CD8-positive, alpha-beta memory T cell (primary cell): ENCODE data around the gene CALML6. TPM values are rescaled to one million over a fixed set of nuclear protein-coding genes. Genes with fewer than 3 reads are reported as not detected.

Experiments
- CTCF ChIA-PET: fragments of 350-600 bp; sonication (Branson Sonifier 250); formaldehyde crosslinking; loops from one replicate; lab custom pipeline; 2021; ENCODE audit warnings: antibody characterized with exemption; lab: Charles Lee
- POLR2A ChIA-PET: fragments of 350-600 bp; sonication (Branson Sonifier 250); formaldehyde crosslinking; loops from one replicate; lab custom pipeline; 2021; ENCODE audit warnings: antibody characterized with exemption; lab: Charles Lee
- DNase-seq, 5 donors: peaks; one replicate each; pipeline versions ENCODE4 v3.0.0 to v3.0.0-alpha.2; 2020 to 2022; ENCODE audit warnings: mixed read lengths in 1 of 5
- H3K27ac ChIP-seq: one replicate; pipeline ENCODE4 v1.7.0; 2013; ENCODE audit warnings: low read depth, mild to moderate bottlenecking, low read length, moderate library complexity
- H3K27me3 ChIP-seq: 2 replicates; pipeline ENCODE4 v1.7.0; 2013; ENCODE audit warnings: low read length, mild to moderate bottlenecking; ENCODE audit not compliant: insufficient read depth, poor library complexity, severe bottlenecking
- H3K36me3 ChIP-seq: 2 replicates; pipeline ENCODE4 v1.7.0; 2013; ENCODE audit warnings: mild to moderate bottlenecking, low read length, moderate library complexity; ENCODE audit not compliant: insufficient read depth
- H3K4me1 ChIP-seq: 2 replicates; pipeline ENCODE4 v1.7.0; 2013; ENCODE audit warnings: mild to moderate bottlenecking, low read length, moderate library complexity; ENCODE audit not compliant: insufficient read depth
- H3K4me3 ChIP-seq: 2 replicates; pipeline ENCODE4 v1.7.0; 2013; ENCODE audit warnings: mild to moderate bottlenecking, low read length
- H3K9me3 ChIP-seq: 2 replicates; pipeline ENCODE4 v1.7.0; 2013; ENCODE audit warnings: mild to moderate bottlenecking, low read length
- H3K27ac Mint-ChIP-seq, 8 donors: one replicate each; pipeline ENCODE4 v1.8.0; 2020 to 2021; ENCODE audit warnings: mixed read lengths in 8 of 8, mild to moderate bottlenecking in 6 of 8, inconsistent platforms in 3 of 8, moderate library complexity in 3 of 8
- H3K27me3 Mint-ChIP-seq, 2 donors: one replicate each; pipeline ENCODE4 v1.8.0; 2020 to 2021; ENCODE audit warnings: mixed read lengths in 2 of 2, mild to moderate bottlenecking in 1 of 2, moderate library complexity in 1 of 2
- H3K36me3 Mint-ChIP-seq, 3 donors: one replicate each; pipeline ENCODE4 v1.8.0; 2020 to 2021; ENCODE audit warnings: mixed read lengths in 3 of 3, inconsistent platforms in 1 of 3, mild to moderate bottlenecking in 1 of 3
- H3K4me1 Mint-ChIP-seq, 3 donors: one replicate each; pipeline ENCODE4 v1.8.0; 2020 to 2021; ENCODE audit warnings: mixed read lengths in 3 of 3, inconsistent platforms in 1 of 3, mild to moderate bottlenecking in 1 of 3
- H3K4me3 Mint-ChIP-seq, 7 donors: one replicate each; pipeline ENCODE4 v1.8.0; 2020 to 2021; ENCODE audit warnings: mixed read lengths in 7 of 7, mild to moderate bottlenecking in 6 of 7, moderate library complexity in 4 of 7, inconsistent platforms in 2 of 7
- H3K9me3 Mint-ChIP-seq, 5 donors: one replicate each; pipeline ENCODE4 v1.8.0; 2020 to 2022; ENCODE audit warnings: mixed read lengths in 5 of 5, mild to moderate bottlenecking in 3 of 5, moderate library complexity in 2 of 5, inconsistent platforms in 1 of 5
- polyA plus RNA-seq: library from polyadenylated mRNA; unstranded; fragments of 300-500 nt; fragmentation: Illumina TruSeq; gene quantifications from one replicate; pipeline ENCODE4 v1.2.3, GENCODE V29; 2021
- total RNA-seq, 2 experiments: library from RNA; stranded (reverse); gene quantifications; one replicate each; pipeline ENCODE4 v1.2.3, GENCODE V29; 2021

Gene CALML6
- total and polyA plus RNA-seq, 3 experiments from 2014 or later: 0.46 to 0.78 TPM; not detected in 1

DNA sequence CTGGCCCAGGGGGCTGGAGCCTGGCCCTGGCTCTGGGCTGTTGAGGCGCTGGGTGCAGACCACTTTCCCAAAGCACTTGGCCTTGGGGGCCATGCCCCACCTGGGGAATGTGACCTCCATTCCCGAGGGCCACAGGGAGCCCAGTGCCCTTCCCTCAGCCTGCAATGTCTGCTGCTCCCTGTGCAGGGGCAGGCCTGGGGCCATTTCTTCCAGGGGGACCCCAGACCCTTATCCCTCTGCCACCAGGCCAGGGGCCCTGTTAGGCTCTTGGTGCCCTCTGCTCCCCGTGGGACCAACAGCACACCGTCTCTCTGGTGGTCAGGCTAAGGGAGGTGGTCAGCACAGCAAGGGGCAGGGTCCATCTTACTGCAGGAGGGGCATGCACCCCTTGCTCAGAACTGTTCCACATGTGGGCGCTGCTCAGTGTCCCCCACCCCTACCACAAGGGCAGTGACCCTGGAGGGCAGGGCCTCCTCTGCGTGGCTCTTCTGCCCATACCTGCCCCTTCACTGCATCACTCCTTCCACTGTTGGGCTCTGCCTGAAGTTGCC lies 5.1 kb downstream of the CALML6 start:
- POLR2A ChIA-PET: interaction anchor here (0.6 kb wide), 1 partner anchor 38 kb away, joined by 6 read pairs; no protein-coding TSS in a partner anchor
- DNase-seq: no peak
- CTCF ChIA-PET: interaction anchor here (1.0 to 1.3 kb wide), 2 partner anchors 11 to 125 kb away, joined by 3 to 4 read pairs; no protein-coding TSS in a partner anchor
- Mint-ChIP-seq H3K27ac (peak overlapping the region in 4 of 8 donors; percentile 35 to 69 (median 55)), H3K36me3 (no peaks in the 10 kb centered on the region), H3K9me3 (no peaks in the 10 kb centered on the region), H3K27me3 (no peaks in the 10 kb centered on the region), H3K4me1 (peaks cover 0 to 8% (median 3%) of the 10 kb centered on the region in 3 donors), H3K4me3 (peak overlapping the region in 2 of 7 donors; percentile 20 to 32)
- H3K27me3 ChIP-seq: no peaks in the 10 kb centered on the region
- H3K4me1 ChIP-seq: peaks cover 18% of the 10 kb centered on the region
- no peak overlapping the region for H3K27ac ChIP-seq
- no peak overlapping the region for H3K4me3 ChIP-seq
- no peaks in the 10 kb centered on the region for H3K9me3 ChIP-seq
- H3K36me3 ChIP-seq: no peaks in the 10 kb centered on the region

DNA sequence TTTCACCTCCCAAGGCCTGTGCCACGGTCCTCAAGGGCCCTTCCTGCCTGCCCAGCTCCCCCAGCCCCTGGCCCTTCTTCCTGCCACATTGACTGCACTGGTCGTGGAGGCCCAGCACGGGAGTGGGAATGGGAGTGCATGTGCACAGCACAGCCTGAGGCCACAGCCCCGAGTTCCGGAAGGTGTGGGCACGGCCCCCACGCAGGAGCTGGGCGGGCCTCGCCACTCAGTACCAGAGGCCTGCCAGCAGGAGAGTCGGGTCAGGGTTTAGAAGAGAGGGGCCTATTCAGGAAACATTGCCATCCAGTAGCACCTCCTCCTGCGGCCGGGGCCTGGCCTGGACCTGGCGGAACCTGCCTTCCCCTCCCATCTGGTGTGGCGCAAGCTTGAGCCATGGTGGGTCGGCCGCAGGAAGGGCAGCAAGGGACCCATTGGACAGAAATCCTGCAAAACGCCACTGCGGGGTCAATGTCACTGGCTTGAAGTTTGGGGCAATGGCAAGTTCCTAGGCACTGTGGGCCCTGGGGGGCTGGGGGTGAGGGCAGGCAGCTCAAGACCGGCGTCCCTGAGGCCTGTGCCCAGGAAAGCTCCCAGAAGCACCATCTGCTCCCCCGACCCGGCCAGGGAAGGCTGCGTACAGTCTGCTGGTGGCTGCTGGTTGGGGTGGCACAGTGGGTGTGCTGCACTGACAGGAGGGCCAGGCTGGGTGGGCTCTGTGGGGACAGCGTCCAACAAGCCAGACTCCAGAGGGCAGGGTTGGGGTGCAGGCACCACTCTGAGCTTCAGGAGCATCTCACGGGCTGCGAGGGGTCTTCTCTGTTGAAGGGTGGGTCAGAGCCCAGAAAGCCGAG lies 5.8 kb downstream of the CALML6 start:
- peak overlapping the region in 1 of 7 donors; percentile 20 for H3K4me3 Mint-ChIP-seq
- ChIA-PET CTCF (interaction anchor here (0.8 to 1.0 kb wide), 2 partner anchors 12 to 124 kb away, joined by 3 to 4 read pairs; no protein-coding TSS in a partner anchor), POLR2A (interaction anchor here (0.6 kb wide), 1 partner anchor 38 kb away, joined by 6 read pairs; no protein-coding TSS in a partner anchor)
- H3K9me3 Mint-ChIP-seq: no peaks in the 10 kb centered on the region
- H3K36me3 Mint-ChIP-seq: no peaks in the 10 kb centered on the region
- Histone ChIP-seq H3K27me3 (no peaks in the 10 kb centered on the region), H3K4me1 (peaks cover 18% of the 10 kb centered on the region), H3K27ac (no peak overlapping the region), H3K36me3 (no peaks in the 10 kb centered on the region), H3K4me3 (no peak overlapping the region), H3K9me3 (no peaks in the 10 kb centered on the region)
- H3K4me1 Mint-ChIP-seq: peaks cover 0 to 8% (median 3%) of the 10 kb centered on the region in 3 donors
- peak overlapping the region in 1 of 8 donors; percentile 69 for H3K27ac Mint-ChIP-seq
- no peak for DNase-seq
- H3K27me3 Mint-ChIP-seq: no peaks in the 10 kb centered on the region

DNA sequence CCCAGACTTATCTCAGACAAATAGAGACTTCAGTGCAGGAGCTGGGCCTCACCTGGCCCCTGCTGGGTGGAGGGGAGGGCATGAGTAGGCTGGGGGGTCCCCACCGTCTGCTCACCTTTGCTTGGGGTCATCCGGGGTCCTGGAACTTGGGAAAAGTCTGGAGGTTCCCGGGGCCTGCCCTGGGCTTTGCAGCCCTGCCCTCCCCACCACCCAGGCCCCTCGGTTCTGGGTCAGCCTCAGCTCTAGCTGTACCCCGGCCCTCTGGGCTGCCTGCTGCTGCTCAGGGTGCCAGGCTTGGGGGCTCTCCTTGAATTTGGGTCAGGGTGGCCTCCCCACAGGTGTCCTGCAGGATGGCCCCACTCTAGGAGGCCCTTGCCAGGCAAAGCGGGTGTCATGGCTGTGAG lies 6.4 kb downstream of the CALML6 start:
- no peaks in the 10 kb centered on the region for H3K9me3 Mint-ChIP-seq
- no peak overlapping the region for H3K27ac ChIP-seq
- no peaks in the 10 kb centered on the region for H3K9me3 ChIP-seq
- peaks cover 0 to 8% (median 3%) of the 10 kb centered on the region in 3 donors for H3K4me1 Mint-ChIP-seq
- H3K4me3 Mint-ChIP-seq: no peak overlapping the region
- H3K27me3 ChIP-seq: no peaks in the 10 kb centered on the region
- peaks cover 18% of the 10 kb centered on the region for H3K4me1 ChIP-seq
- no peak for DNase-seq
- H3K36me3 Mint-ChIP-seq: no peaks in the 10 kb centered on the region
- H3K4me3 ChIP-seq: no peak overlapping the region
- POLR2A ChIA-PET: no interaction called here
- no peaks in the 10 kb centered on the region for H3K27me3 Mint-ChIP-seq
- no peak overlapping the region for H3K27ac Mint-ChIP-seq
- H3K36me3 ChIP-seq: no peaks in the 10 kb centered on the region
- CTCF ChIA-PET: interaction anchor here (0.8 to 1.0 kb wide), 2 partner anchors 12 to 123 kb away, joined by 3 to 4 read pairs; no protein-coding TSS in a partner anchor

DNA sequence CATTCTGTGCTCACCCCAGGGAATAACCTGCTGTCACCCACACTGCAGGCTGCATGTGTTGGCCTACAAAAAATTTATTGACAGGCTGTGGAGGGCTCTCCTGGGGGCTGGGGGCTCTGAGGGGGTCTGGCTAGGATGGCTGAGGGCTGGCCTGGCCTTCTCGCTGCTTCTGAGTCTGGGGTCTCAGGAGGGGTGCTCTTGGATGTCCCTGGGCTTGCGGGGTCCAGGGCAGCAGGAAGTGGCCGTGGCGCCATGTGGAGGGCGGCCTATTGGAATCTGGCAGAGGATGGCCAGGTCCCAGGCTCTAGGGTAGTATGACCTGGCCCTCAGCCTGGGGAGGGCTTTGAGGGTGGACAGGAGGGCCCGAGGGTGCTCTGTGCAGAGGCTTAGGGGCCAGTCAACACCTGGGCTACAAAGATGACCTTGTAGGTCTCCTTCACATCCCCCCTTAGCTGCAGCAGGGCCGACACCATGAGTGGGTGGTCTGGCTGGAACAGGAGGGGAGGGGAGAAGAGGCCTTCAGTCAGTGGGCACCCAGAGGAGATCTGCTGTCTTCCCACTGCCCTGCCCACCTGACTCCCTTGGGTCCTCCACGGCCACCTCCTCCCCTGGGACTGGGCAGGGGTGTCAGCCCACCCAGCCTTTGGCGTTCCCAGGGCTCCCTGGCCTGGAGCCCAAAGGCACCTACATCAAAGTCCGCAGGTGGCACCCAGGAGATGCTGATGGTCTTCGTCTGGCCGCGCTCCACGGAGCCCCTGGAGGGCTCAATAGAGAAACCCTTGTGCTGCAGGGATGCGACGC lies 7.0 kb downstream of the CALML6 start:
- Mint-ChIP-seq H3K4me3 (no peak overlapping the region), H3K36me3 (no peaks in the 10 kb centered on the region), H3K4me1 (peaks cover 0 to 8% (median 3%) of the 10 kb centered on the region in 3 donors), H3K9me3 (no peaks in the 10 kb centered on the region), H3K27ac (peak overlapping the region in 3 of 8 donors; percentile 42 to 63 (median 58)), H3K27me3 (no peaks in the 10 kb centered on the region)
- ChIA-PET CTCF (no interaction called here), POLR2A (no interaction called here)
- no peaks in the 10 kb centered on the region for H3K27me3 ChIP-seq
- peaks cover 18% of the 10 kb centered on the region for H3K4me1 ChIP-seq
- DNase-seq: no peak
- H3K36me3 ChIP-seq: no peaks in the 10 kb centered on the region
- no peaks in the 10 kb centered on the region for H3K9me3 ChIP-seq
- no peak overlapping the region for H3K27ac ChIP-seq
- no peak overlapping the region for H3K4me3 ChIP-seq

DNA sequence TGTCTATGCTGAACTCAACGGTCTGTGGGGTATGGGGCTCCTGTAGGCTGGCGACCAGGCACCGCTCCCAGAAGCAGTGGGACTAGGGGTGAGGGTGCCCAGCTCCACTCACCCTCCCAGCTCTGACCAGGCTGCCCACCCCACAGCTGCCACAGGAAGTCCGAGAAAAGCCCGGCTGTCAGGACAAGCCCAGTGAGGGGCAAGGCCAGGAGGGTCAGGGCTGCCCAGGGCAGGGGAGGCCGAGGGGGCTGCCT lies 7.6 kb downstream of the CALML6 start:
- Histone ChIP-seq H3K36me3 (no peaks in the 10 kb centered on the region), H3K27ac (no peak overlapping the region), H3K4me1 (peaks cover 18% of the 10 kb centered on the region), H3K4me3 (no peak overlapping the region), H3K27me3 (no peaks in the 10 kb centered on the region), H3K9me3 (no peaks in the 10 kb centered on the region)
- Mint-ChIP-seq H3K4me1 (peaks cover 0 to 8% (median 3%) of the 10 kb centered on the region in 3 donors), H3K27me3 (no peaks in the 10 kb centered on the region), H3K9me3 (no peaks in the 10 kb centered on the region), H3K4me3 (no peak overlapping the region), H3K27ac (peak overlapping the region in 1 of 8 donors; percentile 42), H3K36me3 (no peaks in the 10 kb centered on the region)
- POLR2A ChIA-PET: no interaction called here
- no peak for DNase-seq
- CTCF ChIA-PET: no interaction called here

DNA sequence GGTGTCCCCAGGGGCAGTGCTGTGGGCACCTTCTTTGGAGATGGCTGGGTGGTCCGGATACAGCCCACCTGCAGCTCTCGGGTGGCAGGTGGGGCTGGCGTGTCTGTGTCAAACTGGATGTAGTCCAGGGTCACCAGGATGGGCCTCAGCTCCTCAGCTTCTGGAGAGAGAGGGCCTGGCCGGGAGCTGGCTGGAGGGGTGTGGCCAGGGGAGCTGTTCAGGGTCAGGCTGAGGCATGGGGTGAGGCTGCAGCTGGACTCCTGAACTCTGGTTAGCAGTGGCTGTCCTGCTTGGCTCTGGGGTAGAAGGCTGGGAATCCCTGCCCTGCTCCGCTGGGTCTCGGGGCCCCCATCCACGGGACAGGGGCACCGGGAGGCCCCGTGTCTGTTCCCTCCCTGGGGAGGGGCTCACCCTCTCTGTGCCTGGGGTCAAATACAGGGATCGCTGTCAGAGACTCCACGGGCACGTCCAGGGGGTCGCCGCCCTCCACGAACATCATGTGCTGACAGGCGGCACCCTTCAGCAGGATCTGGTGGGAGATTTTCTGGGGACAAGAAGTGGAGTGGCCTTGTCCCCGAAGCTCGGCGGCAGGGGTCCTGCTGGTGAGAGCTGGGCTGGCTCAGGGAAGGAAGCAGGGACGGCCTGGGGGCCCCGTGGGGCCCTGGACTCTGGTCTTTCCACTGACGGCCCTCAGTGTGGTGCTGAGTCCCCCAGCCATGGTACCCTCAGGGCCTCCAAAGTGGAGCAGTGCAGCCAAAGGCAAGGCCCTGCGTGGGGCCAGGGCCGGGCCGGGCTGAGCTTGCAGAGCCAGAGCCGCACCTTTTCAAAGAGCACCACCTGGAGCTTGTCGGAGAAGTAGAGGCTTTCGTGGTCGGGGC lies 8.1 kb downstream of the CALML6 start:
- CTCF ChIA-PET: interaction anchor here (0.7 kb wide), 1 partner anchor 14 kb away, joined by 3 read pairs; no protein-coding TSS in a partner anchor
- DNase-seq: no peak
- Histone ChIP-seq H3K27me3 (no peaks in the 10 kb centered on the region), H3K4me1 (peaks cover 12% of the 10 kb centered on the region), H3K36me3 (no peaks in the 10 kb centered on the region), H3K27ac (no peak overlapping the region), H3K9me3 (no peaks in the 10 kb centered on the region), H3K4me3 (no peak overlapping the region)
- Mint-ChIP-seq H3K27ac (no peak overlapping the region), H3K27me3 (no peaks in the 10 kb centered on the region), H3K36me3 (no peaks in the 10 kb centered on the region), H3K4me3 (no peak overlapping the region), H3K4me1 (peaks cover 0 to 7% (median 0%) of the 10 kb centered on the region in 3 donors), H3K9me3 (no peaks in the 10 kb centered on the region)
- POLR2A ChIA-PET: no interaction called here

DNA sequence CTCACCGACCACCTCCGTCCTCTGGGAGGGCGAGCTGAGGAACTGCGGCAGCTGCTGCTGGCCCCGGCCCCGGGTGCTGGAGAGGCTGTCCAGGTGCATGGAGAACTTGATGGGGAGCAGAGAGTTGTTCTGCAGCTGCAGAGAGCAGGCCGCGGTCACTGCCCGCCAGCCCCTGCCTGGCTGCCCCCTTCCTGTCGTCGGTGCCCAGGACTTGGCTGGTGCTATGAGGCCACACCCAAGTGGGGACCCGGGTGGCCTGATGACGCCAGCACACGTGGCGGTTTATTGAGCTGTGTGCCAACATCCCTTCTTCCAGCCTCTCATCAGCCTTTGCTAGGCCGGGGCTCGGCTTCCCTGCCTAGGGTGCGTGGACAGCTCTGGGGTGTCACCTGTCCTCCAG lies 9.3 kb downstream of the CALML6 start:
- Histone ChIP-seq H3K4me1 (peaks cover 6% of the 10 kb centered on the region), H3K9me3 (no peaks in the 10 kb centered on the region), H3K4me3 (no peak overlapping the region), H3K27ac (no peak overlapping the region), H3K36me3 (no peaks in the 10 kb centered on the region), H3K27me3 (no peaks in the 10 kb centered on the region)
- no peaks in the 10 kb centered on the region for H3K9me3 Mint-ChIP-seq
- ChIA-PET CTCF (interaction anchor here (0.7 kb wide), 1 partner anchor 15 kb away, joined by 3 read pairs; no protein-coding TSS in a partner anchor), POLR2A (no interaction called here)
- no peaks in the 10 kb centered on the region for H3K27me3 Mint-ChIP-seq
- H3K4me3 Mint-ChIP-seq: no peak overlapping the region
- DNase-seq: no peak
- H3K36me3 Mint-ChIP-seq: no peaks in the 10 kb centered on the region
- H3K4me1 Mint-ChIP-seq: peaks cover 0 to 3% (median 0%) of the 10 kb centered on the region in 3 donors
- no peak overlapping the region for H3K27ac Mint-ChIP-seq
